ENCODE data around the gene KATNB1.

The KATNB1 gene

DNA sequence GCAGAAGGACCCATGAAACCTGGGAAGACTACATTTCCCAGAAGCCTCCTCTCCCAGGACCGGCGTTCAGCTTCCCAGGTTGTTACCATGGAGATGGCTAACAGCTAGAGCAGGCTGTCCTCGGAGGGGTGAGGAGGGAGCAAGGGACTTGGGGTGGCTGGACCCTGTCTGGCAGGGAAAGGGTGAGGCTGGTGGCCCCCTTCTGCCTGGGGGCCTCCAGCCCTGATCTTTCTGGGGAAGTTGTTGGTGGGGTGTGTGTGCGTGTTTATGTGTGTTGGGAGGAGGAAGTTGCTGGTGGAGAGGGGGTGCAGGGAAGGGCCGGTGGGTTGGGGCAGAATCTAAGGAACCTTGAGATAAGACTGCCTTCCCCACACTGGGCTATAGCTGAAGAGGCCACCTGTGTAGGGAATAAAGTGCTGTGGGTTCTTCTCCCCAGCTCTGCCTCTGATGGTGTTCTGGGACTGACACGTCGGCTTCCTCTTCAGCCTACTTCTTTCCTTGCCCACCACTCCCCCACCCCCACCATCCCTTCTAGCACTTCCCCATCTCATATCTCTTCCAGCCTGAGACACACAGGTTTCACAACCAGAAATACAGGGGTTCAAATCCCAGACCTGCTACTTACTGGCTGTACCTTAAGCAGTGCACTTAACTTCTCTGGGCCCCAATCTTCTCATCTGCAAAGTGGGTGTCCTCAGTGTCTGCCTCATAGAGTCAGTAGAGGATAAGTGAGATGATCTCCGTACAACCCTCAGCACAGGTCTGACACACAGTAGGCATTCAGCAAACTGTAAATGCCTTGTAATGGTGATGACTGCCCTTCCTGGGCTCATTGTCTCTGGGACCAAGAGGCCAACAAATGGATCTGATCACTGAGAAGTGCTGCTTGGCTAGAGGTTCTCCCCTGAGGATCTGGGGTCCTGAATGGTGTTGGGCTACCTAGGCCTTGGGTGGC, 40.6 kb upstream of the KATNB1 start, which contains the start of gene DRC7:
Gene DRC7, plus strand, starts transcription at position 82 of the 955 bp plus-strand sequence. CDS start 3,144 bp downstream, outside the sequence.
- no peaks in the 10 kb centered on the region for H3K4me1 ChIP-seq (ENCODE audit: control insufficient read depth, insufficient read depth, low read length)
- H3K9ac ChIP-seq (ENCODE audit: low read length), result no peak within 1 kb of the TSS
- H3K9me3 ChIP-seq (ENCODE audit: control insufficient read depth, low read length), result no peaks in the 10 kb centered on the region
- H3K36me3 ChIP-seq (ENCODE audit: control insufficient read depth, insufficient read depth, low read length), result no peaks in the 10 kb centered on the region
- H3K27me3 ChIP-seq (ENCODE audit: control insufficient read depth, insufficient read depth, low read length), result peaks cover 5% of the 10 kb centered on the region
- no peak within 1 kb of the TSS for H3K4me3 ChIP-seq (ENCODE audit: low read length)

DNA sequence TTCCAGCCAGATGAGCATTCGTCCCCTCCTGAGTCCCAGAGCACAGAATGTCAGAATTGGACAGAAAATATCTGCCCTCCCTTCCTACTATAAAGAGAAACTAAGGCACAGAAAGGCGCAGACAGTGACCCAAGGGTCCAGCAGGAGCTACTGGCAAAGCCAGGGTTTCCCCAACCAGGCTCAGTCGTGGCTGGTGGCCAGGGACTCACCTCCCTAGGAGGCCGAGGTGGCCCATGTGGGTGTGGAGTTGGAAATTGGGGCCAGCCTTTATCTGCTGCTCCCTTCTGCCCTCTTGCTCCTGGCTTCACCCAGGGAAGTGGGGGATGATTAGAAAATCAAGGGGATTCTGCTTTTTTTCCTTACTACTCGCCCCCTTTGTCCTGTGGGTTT, 39.9 kb upstream of the KATNB1 start:
- H3K4me1 ChIP-seq (ENCODE audit: control insufficient read depth, insufficient read depth, low read length), result no peaks in the 10 kb centered on the region
- H3K9me3 ChIP-seq (ENCODE audit: control insufficient read depth, low read length), result no peaks in the 10 kb centered on the region
- H3K4me3 ChIP-seq (ENCODE audit: low read length), result no peak overlapping the region
- no peaks in the 10 kb centered on the region for H3K36me3 ChIP-seq (ENCODE audit: control insufficient read depth, insufficient read depth, low read length)
- H3K9ac ChIP-seq (ENCODE audit: low read length), result no peak overlapping the region
- peaks cover 5% of the 10 kb centered on the region for H3K27me3 ChIP-seq (ENCODE audit: control insufficient read depth, insufficient read depth, low read length)

DNA sequence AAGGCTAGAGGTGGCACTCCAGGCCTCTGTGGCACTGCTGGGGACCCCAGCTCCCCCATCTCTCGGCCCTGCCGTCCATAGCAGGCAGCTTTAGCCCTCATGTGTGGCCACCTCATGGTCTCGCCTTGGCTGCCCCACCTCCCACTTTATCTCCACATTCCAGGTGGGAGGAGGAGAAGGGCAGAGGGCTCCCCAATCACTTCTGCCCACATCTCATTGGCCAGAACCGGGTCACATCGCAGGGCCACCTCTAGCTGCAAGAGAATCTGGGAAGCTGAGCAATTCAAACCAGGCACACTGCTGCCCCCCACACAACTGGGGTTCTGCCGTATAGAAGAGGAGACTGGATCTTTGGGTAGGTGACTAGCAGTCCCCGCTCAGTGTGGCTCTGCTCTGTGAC, 39.3 kb upstream of the KATNB1 start:
- Histone ChIP-seq H3K4me3 (ENCODE audit: low read length) (no peak overlapping the region), H3K36me3 (ENCODE audit: control insufficient read depth, insufficient read depth, low read length) (no peaks in the 10 kb centered on the region), H3K9me3 (ENCODE audit: control insufficient read depth, low read length) (no peaks in the 10 kb centered on the region), H3K27me3 (ENCODE audit: control insufficient read depth, insufficient read depth, low read length) (peaks cover 3% of the 10 kb centered on the region), H3K4me1 (ENCODE audit: control insufficient read depth, insufficient read depth, low read length) (peaks cover 5% of the 10 kb centered on the region), H3K9ac (ENCODE audit: low read length) (no peak overlapping the region)

DNA sequence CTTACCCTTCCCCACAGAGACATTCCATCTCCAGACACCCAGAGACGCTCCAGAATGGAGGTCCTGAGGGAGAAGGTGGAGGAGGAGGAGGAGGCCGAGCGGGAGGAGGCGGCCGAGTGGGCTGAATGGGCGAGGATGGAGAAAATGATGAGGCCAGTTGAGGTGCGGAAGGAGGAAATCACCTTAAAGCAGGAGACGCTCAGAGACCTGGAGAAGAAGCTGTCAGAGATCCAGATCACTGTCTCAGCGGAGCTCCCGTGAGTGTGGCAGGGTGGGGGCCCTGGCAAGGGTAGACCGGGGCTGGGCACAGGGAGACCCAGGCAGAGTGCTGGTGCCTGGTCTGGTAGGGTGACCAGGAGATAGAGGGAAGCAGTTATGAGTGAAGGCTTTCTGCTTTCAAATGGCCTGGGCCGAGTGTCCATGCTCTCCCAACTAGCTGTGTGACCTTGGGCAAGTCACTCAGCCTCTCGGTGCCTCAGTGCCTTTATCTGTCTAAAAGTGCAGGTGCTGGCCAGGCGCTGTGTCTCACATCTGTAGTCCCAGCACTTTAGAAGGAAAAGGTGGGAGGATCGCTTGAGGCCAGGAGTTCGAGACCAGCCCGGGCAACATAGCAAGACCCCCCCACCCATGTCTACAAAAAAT, 37.6 kb upstream of the KATNB1 start:
- H3K4me3 ChIP-seq (ENCODE audit: low read length), result no peak overlapping the region

DNA sequence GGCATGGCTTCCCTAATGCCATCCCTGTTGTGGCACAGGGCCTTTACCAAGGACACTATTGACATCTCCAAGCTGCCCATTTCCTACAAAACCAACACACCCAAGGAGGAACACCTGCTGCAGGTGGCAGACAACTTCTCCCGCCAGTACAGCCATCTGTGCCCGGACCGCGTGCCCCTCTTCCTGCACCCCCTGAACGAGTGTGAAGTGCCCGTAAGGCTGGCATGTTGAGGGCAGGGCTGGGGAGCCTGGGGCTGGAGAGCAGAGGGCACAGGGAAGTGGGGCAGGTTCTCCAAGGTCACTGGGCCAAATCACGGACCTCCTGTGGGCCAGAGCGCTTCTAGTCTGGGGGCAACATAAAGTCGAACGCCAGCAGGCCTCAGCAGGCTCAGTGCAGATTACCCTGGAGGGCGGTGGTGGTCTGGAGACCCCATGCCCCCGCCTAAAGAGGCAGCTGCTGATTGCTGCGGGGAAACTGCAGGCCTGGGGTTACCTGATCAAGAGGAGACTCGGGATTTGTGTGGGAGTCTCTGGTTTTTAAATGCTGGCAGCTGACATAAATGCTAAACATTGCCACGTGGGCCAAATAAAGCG, 36.7 kb upstream of the KATNB1 start:
- no peak overlapping the region for H3K9ac ChIP-seq (ENCODE audit: low read length)
- no peak overlapping the region for H3K4me3 ChIP-seq (ENCODE audit: low read length)
- H3K27me3 ChIP-seq (ENCODE audit: control insufficient read depth, insufficient read depth, low read length), result no peaks in the 10 kb centered on the region
- no peaks in the 10 kb centered on the region for H3K36me3 ChIP-seq (ENCODE audit: control insufficient read depth, insufficient read depth, low read length)
- peaks cover 16% of the 10 kb centered on the region for H3K4me1 ChIP-seq (ENCODE audit: control insufficient read depth, insufficient read depth, low read length)
- H3K9me3 ChIP-seq (ENCODE audit: control insufficient read depth, low read length), result no peaks in the 10 kb centered on the region

More for the DNA sequence above, 37.6 kb upstream of the KATNB1 start:
- H3K9ac ChIP-seq (ENCODE audit: low read length), result no peak overlapping the region
- no peaks in the 10 kb centered on the region for H3K27me3 ChIP-seq (ENCODE audit: control insufficient read depth, insufficient read depth, low read length)
- no peaks in the 10 kb centered on the region for H3K36me3 ChIP-seq (ENCODE audit: control insufficient read depth, insufficient read depth, low read length)
- H3K4me1 ChIP-seq (ENCODE audit: control insufficient read depth, insufficient read depth, low read length), result peaks cover 10% of the 10 kb centered on the region
- no peaks in the 10 kb centered on the region for H3K9me3 ChIP-seq (ENCODE audit: control insufficient read depth, low read length)

DNA sequence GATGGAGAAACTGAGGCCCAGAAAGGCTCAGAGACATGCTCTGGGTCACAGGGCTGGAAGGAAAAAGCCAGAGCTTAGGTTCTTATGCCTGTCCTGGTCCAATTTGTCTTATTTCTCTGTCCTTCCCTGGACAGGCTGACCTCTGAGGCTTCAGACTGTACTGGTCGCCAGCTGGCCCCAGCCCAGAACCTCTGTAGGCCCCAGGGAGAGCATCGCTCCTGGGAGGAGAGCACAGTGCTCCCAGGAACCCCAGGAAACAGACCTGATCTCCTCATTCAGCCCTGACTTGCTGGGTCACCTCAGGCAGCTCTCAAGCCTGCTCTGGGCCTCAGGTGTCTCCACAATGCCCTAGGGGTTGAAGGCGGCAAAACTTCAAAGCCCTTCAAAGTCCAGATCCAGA, 36.1 kb upstream of the KATNB1 start:
- Histone ChIP-seq H3K4me1 (ENCODE audit: control insufficient read depth, insufficient read depth, low read length) (peaks cover 21% of the 10 kb centered on the region), H3K27me3 (ENCODE audit: control insufficient read depth, insufficient read depth, low read length) (no peaks in the 10 kb centered on the region), H3K9me3 (ENCODE audit: control insufficient read depth, low read length) (no peaks in the 10 kb centered on the region), H3K4me3 (ENCODE audit: low read length) (no peak overlapping the region), H3K36me3 (ENCODE audit: control insufficient read depth, insufficient read depth, low read length) (no peaks in the 10 kb centered on the region), H3K9ac (ENCODE audit: low read length) (no peak overlapping the region)

DNA sequence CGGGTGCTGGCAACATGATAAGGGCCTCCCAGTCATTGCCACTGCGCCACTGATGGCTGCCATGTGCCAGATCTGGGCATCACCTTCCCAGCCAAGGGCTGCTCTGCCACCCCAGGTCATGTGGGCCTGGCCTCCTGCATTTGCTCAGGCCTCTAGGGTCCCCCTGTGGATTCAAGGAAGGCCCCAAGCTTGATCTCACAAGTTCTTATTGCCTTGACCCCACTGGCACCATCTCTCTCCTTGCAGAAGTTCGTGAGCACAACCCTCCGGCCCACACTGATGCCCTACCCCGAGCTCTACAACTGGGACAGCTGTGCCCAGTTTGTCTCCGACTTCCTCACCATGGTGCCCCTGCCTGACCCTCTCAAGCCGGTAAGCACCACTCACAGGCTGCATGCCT, 35.7 kb upstream of the KATNB1 start:
- Histone ChIP-seq H3K27me3 (ENCODE audit: control insufficient read depth, insufficient read depth, low read length) (no peaks in the 10 kb centered on the region), H3K9me3 (ENCODE audit: control insufficient read depth, low read length) (no peaks in the 10 kb centered on the region), H3K9ac (ENCODE audit: low read length) (no peak overlapping the region), H3K4me3 (ENCODE audit: low read length) (no peak overlapping the region), H3K36me3 (ENCODE audit: control insufficient read depth, insufficient read depth, low read length) (no peaks in the 10 kb centered on the region), H3K4me1 (ENCODE audit: control insufficient read depth, insufficient read depth, low read length) (peaks cover 24% of the 10 kb centered on the region)

DNA sequence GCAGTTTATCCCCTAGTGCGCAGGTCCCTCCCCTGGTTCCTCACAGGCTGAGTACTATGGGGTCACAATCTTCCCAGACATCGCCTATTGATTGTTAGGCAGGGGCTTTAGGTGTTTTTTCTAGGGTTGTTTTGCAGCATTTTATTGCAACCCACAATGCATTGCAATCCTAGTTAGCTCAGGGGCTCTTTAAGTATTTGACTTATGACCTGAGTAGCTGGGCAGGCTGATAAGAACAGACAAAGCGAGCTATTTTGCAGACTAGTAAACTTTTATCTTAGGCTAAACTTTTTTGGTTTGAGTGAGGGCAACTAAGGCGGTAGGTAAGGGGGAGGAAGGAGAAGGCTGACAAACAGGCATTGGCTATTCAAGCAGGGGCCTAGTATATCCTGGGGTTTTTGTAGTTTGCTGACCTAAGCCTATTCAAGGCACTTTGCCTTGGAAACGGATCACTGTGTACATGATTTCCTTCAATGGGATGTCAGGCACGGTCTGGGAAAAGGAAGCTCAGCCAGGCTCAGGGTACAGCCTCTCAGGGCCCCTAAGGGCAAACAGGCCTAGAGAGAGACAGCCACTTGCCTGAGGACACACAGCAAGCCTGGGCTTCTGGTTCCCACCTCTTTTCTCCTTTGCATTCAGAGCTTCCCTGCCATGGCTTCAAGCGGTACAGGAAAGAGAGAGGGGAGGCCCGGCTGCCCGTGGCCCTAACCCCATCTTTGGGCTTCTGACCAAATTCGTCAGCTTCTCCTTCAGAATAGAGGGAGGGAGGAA, 34.6 kb upstream of the KATNB1 start:
- no peak overlapping the region for H3K9ac ChIP-seq (ENCODE audit: low read length)

DNA sequence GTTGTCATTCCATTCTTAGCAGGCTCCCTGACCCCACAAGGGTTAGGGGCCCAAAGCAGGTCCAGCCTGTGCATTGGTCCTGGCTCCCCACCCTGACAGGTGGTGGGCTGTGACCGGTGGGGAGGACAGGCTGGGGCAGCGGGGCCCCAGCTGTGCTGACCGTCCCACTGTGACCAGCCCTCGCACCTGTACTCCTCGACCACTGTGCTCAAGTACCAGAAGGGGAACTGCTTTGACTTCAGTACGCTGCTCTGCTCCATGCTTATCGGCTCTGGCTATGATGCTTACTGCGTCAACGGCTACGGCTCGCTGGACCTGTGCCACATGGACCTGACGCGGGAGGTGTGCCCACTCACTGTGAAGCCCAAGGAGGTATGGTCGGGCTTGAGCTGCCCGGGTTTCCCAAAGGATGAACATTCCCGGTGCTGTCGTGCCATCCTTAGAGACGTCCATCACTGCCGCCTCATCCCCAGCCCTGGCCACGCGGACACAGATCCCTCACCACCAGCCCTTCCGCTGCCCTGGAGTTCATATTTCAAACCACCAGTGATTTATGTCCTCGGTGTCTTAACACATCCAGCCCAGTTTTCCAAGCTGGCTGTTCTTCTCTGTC, 33.7 kb upstream of the KATNB1 start:
- no peaks in the 10 kb centered on the region for H3K36me3 ChIP-seq (ENCODE audit: control insufficient read depth, insufficient read depth, low read length)
- no peak overlapping the region for H3K4me3 ChIP-seq (ENCODE audit: low read length)
- no peak overlapping the region for H3K9ac ChIP-seq (ENCODE audit: low read length)
- H3K4me1 ChIP-seq (ENCODE audit: control insufficient read depth, insufficient read depth, low read length), result peaks cover 24% of the 10 kb centered on the region
- H3K9me3 ChIP-seq (ENCODE audit: control insufficient read depth, low read length), result no peaks in the 10 kb centered on the region
- H3K27me3 ChIP-seq (ENCODE audit: control insufficient read depth, insufficient read depth, low read length), result no peaks in the 10 kb centered on the region

More for the DNA sequence above, 34.6 kb upstream of the KATNB1 start:
- H3K9me3 ChIP-seq (ENCODE audit: control insufficient read depth, low read length), result no peaks in the 10 kb centered on the region
- H3K27me3 ChIP-seq (ENCODE audit: control insufficient read depth, insufficient read depth, low read length), result no peaks in the 10 kb centered on the region
- H3K36me3 ChIP-seq (ENCODE audit: control insufficient read depth, insufficient read depth, low read length), result no peaks in the 10 kb centered on the region
- H3K4me1 ChIP-seq (ENCODE audit: control insufficient read depth, insufficient read depth, low read length), result peaks cover 24% of the 10 kb centered on the region
- no peak overlapping the region for H3K4me3 ChIP-seq (ENCODE audit: low read length)

DNA sequence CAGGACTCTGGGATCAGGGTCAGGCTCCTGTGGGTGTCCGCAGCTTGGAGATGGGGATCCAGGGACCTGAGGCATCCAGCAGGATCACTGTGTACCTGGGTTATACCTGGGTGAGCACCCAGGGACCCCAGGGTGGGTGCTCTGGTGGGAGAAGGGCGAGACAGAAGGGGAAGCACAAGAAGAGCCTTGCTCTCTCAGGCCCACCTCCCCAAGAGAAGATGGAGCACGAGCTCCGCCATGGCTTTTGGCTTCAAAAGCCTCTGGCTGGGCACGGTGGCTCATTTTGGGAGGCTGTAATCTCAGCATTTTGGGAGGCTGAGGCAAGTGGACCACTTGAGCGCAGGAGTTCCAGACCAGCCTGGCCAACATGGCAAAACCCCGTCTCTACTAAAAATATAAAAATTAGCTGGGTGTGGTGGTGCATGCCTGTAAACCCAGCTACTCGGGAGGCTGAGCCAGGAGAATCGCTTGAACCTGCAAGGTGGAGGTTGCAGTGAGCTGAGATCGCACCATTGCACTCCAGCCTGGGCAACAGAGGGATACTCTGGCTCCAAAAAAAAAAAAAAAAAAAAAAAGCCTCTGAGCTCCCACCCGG, 32.1 kb upstream of the KATNB1 start:
- Histone ChIP-seq H3K9me3 (ENCODE audit: control insufficient read depth, low read length) (no peaks in the 10 kb centered on the region), H3K27me3 (ENCODE audit: control insufficient read depth, insufficient read depth, low read length) (no peaks in the 10 kb centered on the region), H3K4me1 (ENCODE audit: control insufficient read depth, insufficient read depth, low read length) (peaks cover 24% of the 10 kb centered on the region), H3K36me3 (ENCODE audit: control insufficient read depth, insufficient read depth, low read length) (no peaks in the 10 kb centered on the region), H3K4me3 (ENCODE audit: low read length) (no peak overlapping the region), H3K9ac (ENCODE audit: low read length) (no peak overlapping the region)

Measured in mucosa of stomach (tissue), 1 donor.